Measurements from ENCODE around the gene ROCK1. TPM values are rescaled to one million over a fixed set of nuclear protein-coding genes. Genes with fewer than 3 reads are reported as not detected.

Gene ROCK1
- total and polyA plus RNA-seq, 2 of the 8 experiments (the other 6 are each of a cell fraction or from before 2014, with no cell fraction given), result 4.2 to 48.9 TPM

DNA sequence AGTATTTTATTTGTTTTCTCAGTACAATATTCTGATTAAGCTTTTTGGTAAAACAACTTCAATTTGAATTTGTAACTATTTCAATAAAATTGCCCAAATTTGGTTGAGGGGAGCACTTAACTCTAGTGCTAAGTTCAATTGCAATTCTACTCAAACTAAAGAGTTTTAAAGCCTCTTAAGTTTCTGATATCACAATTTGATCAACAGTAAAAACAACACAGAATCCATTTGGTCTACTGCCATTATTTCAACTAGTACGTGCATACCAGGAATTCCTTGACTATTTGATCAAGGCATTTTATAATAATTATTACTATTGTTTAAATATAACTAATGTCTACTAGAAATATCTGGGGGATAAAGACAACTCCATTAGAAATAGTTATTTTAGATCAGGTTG lies 150.9 kb downstream of the ROCK1 start:
- no peak for DNase-seq (ENCODE audit: low read depth in 1 of 2, low spot score in 2 of 2)
- no peak overlapping the region for H3K14ac ChIP-seq (ENCODE audit: insufficient read length)
- no peak for FAIRE-seq
- CTCF ChIA-PET (ENCODE audit: partially characterized antibody), result interaction anchor here (0.5 kb wide), 1 partner anchor 13 kb away, joined by 3 read pairs; no protein-coding TSS in a partner anchor
- no peak overlapping the region for H3K4ac ChIP-seq (replicated peaks; ENCODE audit: insufficient read length, low read depth, low read length)
- H4K8ac ChIP-seq (ENCODE audit: extremely low read depth, insufficient read depth, low read length), result no peak overlapping the region
- H3K4me2 ChIP-seq (ENCODE audit: insufficient read depth in 1 of 2, low read depth in 2 of 2, low read length in 2 of 2), result no peak overlapping the region
- POLR2A ChIA-PET (ENCODE audit: partially characterized antibody), result no interaction called here
- no peaks in the 10 kb centered on the region for H3K36me3 ChIP-seq (ENCODE audit: control insufficient read depth in 2 of 4, insufficient read depth in 4 of 4, low read length in 3 of 4)
- no peak overlapping the region for H3K23ac ChIP-seq (ENCODE audit: insufficient read length)
- no peaks in the 10 kb centered on the region for H3K4me1 ChIP-seq (replicated peaks in 1 of 4; ENCODE audit: control insufficient read depth in 3 of 4, insufficient read depth in 4 of 4, low read length in 3 of 4)
- no peak overlapping the region for H2AK5ac ChIP-seq (ENCODE audit: low read depth, low read length)
- no peak overlapping the region for H4K5ac ChIP-seq (ENCODE audit: insufficient read length, low read depth, low read length)
- no peak overlapping the region for H2BK120ac ChIP-seq (replicated peaks; ENCODE audit: low read depth, low read length)
- no peaks in the 10 kb centered on the region for H4K20me1 ChIP-seq (replicated peaks in 1 of 2; ENCODE audit: control insufficient read depth in 1 of 2, insufficient read depth in 2 of 2, low read length in 2 of 2)
- no peaks in the 10 kb centered on the region for H3K27me3 ChIP-seq (replicated peaks in 1 of 4; ENCODE audit: control insufficient read depth in 3 of 4, extremely low read depth in 1 of 4, insufficient read depth in 3 of 4, low read length in 3 of 4)
- H3K23me2 ChIP-seq (ENCODE audit: low read depth, low read length), result no peaks in the 10 kb centered on the region
- no peak overlapping the region for H2AFZ ChIP-seq (ENCODE audit: low read length)
- H3K4me3 ChIP-seq (ENCODE audit: extremely low read depth in 1 of 4, insufficient read depth in 2 of 4, low read depth in 3 of 4, low read length in 4 of 4), result no peak overlapping the region
- no peak overlapping the region for H2BK5ac ChIP-seq (ENCODE audit: low read depth, low read length)
- H3K56ac ChIP-seq (replicated peaks; ENCODE audit: insufficient read length, low read depth, low read length), result no peak overlapping the region
- no peak overlapping the region for H4K91ac ChIP-seq (replicated peaks; ENCODE audit: insufficient read length, low read length)
- H3K79me1 ChIP-seq (ENCODE audit: low read depth, low read length), result no peaks in the 10 kb centered on the region
- no peak overlapping the region for H3K27ac ChIP-seq (ENCODE audit: low read depth, low read length)
- H3K9ac ChIP-seq (replicated peaks in 1 of 4; ENCODE audit: extremely low read depth in 1 of 4, low read depth in 3 of 4, low read length in 3 of 4), result no peak overlapping the region
- H2BK20ac ChIP-seq (ENCODE audit: low read length), result no peak overlapping the region
- H3K79me2 ChIP-seq (ENCODE audit: control insufficient read depth in 1 of 2, insufficient read depth in 2 of 2, low read length in 2 of 2), result no peaks in the 10 kb centered on the region
- no peak overlapping the region for H3K18ac ChIP-seq (ENCODE audit: extremely low read depth, low read length)
- no peaks in the 10 kb centered on the region for H3K9me3 ChIP-seq (ENCODE audit: insufficient read depth in 2 of 2, low read depth in 1 of 2, low read length in 1 of 2)
- H2BK15ac ChIP-seq (ENCODE audit: low read length), result no peak overlapping the region
- no peak overlapping the region for H2BK12ac ChIP-seq (ENCODE audit: low read depth, low read length)
- WGBS, 2 experiments (ENCODE audit: extremely low coverage in 1 of 2, insufficient coverage in 1 of 2, insufficient read length in 1 of 2, insufficient replicate concordance in 2 of 2, low coverage in 1 of 2, low lambda C conversion rate in 2 of 2, missing lambda C conversion rate in 1 of 2), result 88% methylated on average over 1 of the region's 1 CpG; no CpG with 5 or more reads in 1 of the 2 experiments
- TF ChIP-seq MAFK (IDR thresholded peaks at IDR 0.05; ENCODE audit: low read depth, low read length), result no peak
- TF ChIP-seq POLR2A (IDR thresholded peaks at IDR 0.05; ENCODE audit: control extremely low read depth in 1 of 2, low read depth in 2 of 2, low read length in 2 of 2), result no peak
- no peak for TF ChIP-seq TEAD4 (IDR thresholded peaks at IDR 0.05; ENCODE audit: low read depth, low read length)
- no peak for TF ChIP-seq SIX5 (IDR thresholded peaks at IDR 0.05; ENCODE audit: low read depth, low read length)
- TF ChIP-seq POU5F1 (IDR thresholded peaks at IDR 0.05; ENCODE audit: low read depth, low read length), result no peak
- TF ChIP-seq TAF1 (IDR thresholded peaks at IDR 0.05; ENCODE audit: low read depth, low read length), result no peak
- TF ChIP-seq KDM5A (IDR thresholded peaks at IDR 0.05; ENCODE audit: low read length), result no peak
- TF ChIP-seq RBBP5 (IDR thresholded peaks at IDR 0.05; ENCODE audit: borderline replicate concordance, low read depth, low read length), result no peak
- TF ChIP-seq CBX5 (IDR thresholded peaks at IDR 0.05; ENCODE audit: low read depth, low read length), result no peak
- no peak for TF ChIP-seq HDAC6 (IDR thresholded peaks at IDR 0.05; ENCODE audit: low read depth, low read length)
- no peak for TF ChIP-seq CHD1 (IDR thresholded peaks at IDR 0.05; ENCODE audit: low read depth, low read length)
- no peak for TF ChIP-seq ATF3 (IDR thresholded peaks at IDR 0.05; ENCODE audit: insufficient read depth, low read depth, low read length)
- TF ChIP-seq, protein P1, sequence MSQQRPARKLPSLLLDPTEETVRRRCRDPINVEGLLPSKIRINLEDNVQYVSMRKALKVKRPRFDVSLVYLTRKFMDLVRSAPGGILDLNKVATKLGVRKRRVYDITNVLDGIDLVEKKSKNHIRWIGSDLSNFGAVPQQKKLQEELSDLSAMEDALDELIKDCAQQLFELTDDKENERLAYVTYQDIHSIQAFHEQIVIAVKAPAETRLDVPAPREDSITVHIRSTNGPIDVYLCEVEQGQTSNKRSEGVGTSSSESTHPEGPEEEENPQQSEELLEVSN (IDR thresholded peaks at IDR 0.05), result no peak
- TF ChIP-seq PHF8 (conservative IDR thresholded peaks at IDR 0.05; ENCODE audit: low read depth, low read length), result no peak
- no peak for TF ChIP-seq YY1 (IDR thresholded peaks at IDR 0.05; ENCODE audit: low read depth, low read length)

Measured in H1 (cell line).